ENCODE data around the gene NIFK.
"Not testable (repeated sequence)": the region's sequence is repeated elsewhere in the genome, so short reads cannot be mapped to it uniquely, and the experiment has no call there.

Gene NIFK

GRCh38 chr2:121727950-121728349 is 8.7 kb downstream of the NIFK start:
- no peaks in the 10 kb centered on the region for H3K4me1 ChIP-seq (ENCODE audit: control insufficient read depth, low read depth, low read length)
- H3K9me3 ChIP-seq (ENCODE audit: control insufficient read depth, low read depth, low read length), result no peaks in the 10 kb centered on the region
- H3K27ac ChIP-seq (ENCODE audit: low read length), result no peak overlapping the region
- no peak overlapping the region for H3K9ac ChIP-seq (ENCODE audit: low read length)
- no peak overlapping the region for H3K4me3 ChIP-seq (ENCODE audit: low read length)
- H3K36me3 ChIP-seq (ENCODE audit: control insufficient read depth, low read depth, low read length), result peaks cover 56% of the 10 kb centered on the region
- H3K27me3 ChIP-seq (ENCODE audit: control insufficient read depth, insufficient read depth, low read length), result no peaks in the 10 kb centered on the region

GRCh38 chr2:121727332-121727731 is 9.3 kb downstream of the NIFK start:
- H3K27me3 ChIP-seq (ENCODE audit: control insufficient read depth, insufficient read depth, low read length), result no peaks in the 10 kb centered on the region
- H3K27ac ChIP-seq (ENCODE audit: low read length), result no peak overlapping the region
- H3K4me1 ChIP-seq (ENCODE audit: control insufficient read depth, low read depth, low read length), result no peaks in the 10 kb centered on the region
- no peak overlapping the region for H3K4me3 ChIP-seq (ENCODE audit: low read length)
- no peak overlapping the region for H3K9ac ChIP-seq (ENCODE audit: low read length)
- H3K9me3 ChIP-seq (ENCODE audit: control insufficient read depth, low read depth, low read length), result no peaks in the 10 kb centered on the region
- H3K36me3 ChIP-seq (ENCODE audit: control insufficient read depth, low read depth, low read length), result peaks cover 52% of the 10 kb centered on the region

GRCh38 chr2:121723316-121723715 is 13.4 kb downstream of the NIFK start:
- Histone ChIP-seq H3K9me3 (ENCODE audit: control insufficient read depth, low read depth, low read length) (no peaks in the 10 kb centered on the region), H3K27ac (ENCODE audit: low read length) (no peak overlapping the region), H3K36me3 (ENCODE audit: control insufficient read depth, low read depth, low read length) (peaks cover 18% of the 10 kb centered on the region), H3K9ac (ENCODE audit: low read length) (no peak overlapping the region), H3K4me1 (ENCODE audit: control insufficient read depth, low read depth, low read length) (no peaks in the 10 kb centered on the region), H3K27me3 (ENCODE audit: control insufficient read depth, insufficient read depth, low read length) (no peaks in the 10 kb centered on the region), H3K4me3 (ENCODE audit: low read length) (no peak overlapping the region)

- Histone ChIP-seq H3K4me3 (ENCODE audit: low read length) (no peak overlapping the region), H3K9ac (ENCODE audit: low read length) (no peak overlapping the region), H3K9me3 (ENCODE audit: control insufficient read depth, low read depth, low read length) (no peaks in the 10 kb centered on the region), H3K4me1 (ENCODE audit: control insufficient read depth, low read depth, low read length) (no peaks in the 10 kb centered on the region), H3K27ac (ENCODE audit: low read length) (no peak overlapping the region), H3K36me3 (ENCODE audit: control insufficient read depth, low read depth, low read length) (peaks cover 9% of the 10 kb centered on the region), H3K27me3 (ENCODE audit: control insufficient read depth, insufficient read depth, low read length) (no peaks in the 10 kb centered on the region)
These were observed 14.2 kb downstream of the NIFK start for GRCh38 chr2:121722479-121722878.

- Histone ChIP-seq H3K9me3 (ENCODE audit: control insufficient read depth, low read depth, low read length) (no peaks in the 10 kb centered on the region), H3K36me3 (ENCODE audit: control insufficient read depth, low read depth, low read length) (peaks cover 4% of the 10 kb centered on the region), H3K27ac (ENCODE audit: low read length) (no peak overlapping the region), H3K9ac (ENCODE audit: low read length) (no peak overlapping the region), H3K27me3 (ENCODE audit: control insufficient read depth, insufficient read depth, low read length) (no peaks in the 10 kb centered on the region), H3K4me3 (ENCODE audit: low read length) (no peak overlapping the region), H3K4me1 (ENCODE audit: control insufficient read depth, low read depth, low read length) (no peaks in the 10 kb centered on the region)
These were observed 14.7 kb downstream of the NIFK start for GRCh38 chr2:121721926-121722325.

- no peaks in the 10 kb centered on the region for H3K4me1 ChIP-seq (ENCODE audit: control insufficient read depth, low read depth, low read length)
- H3K27ac ChIP-seq (ENCODE audit: low read length), result no peak overlapping the region
- no peaks in the 10 kb centered on the region for H3K9me3 ChIP-seq (ENCODE audit: control insufficient read depth, low read depth, low read length)
- H3K4me3 ChIP-seq (ENCODE audit: low read length), result no peak overlapping the region
- H3K9ac ChIP-seq (ENCODE audit: low read length), result no peak overlapping the region
- H3K36me3 ChIP-seq (ENCODE audit: control insufficient read depth, low read depth, low read length), result no peaks in the 10 kb centered on the region
- no peaks in the 10 kb centered on the region for H3K27me3 ChIP-seq (ENCODE audit: control insufficient read depth, insufficient read depth, low read length)
These were observed 19.1 kb downstream of the NIFK start for GRCh38 chr2:121717529-121717928.

- no peaks in the 10 kb centered on the region for H3K9me3 ChIP-seq (ENCODE audit: control insufficient read depth, low read depth, low read length)
- no peak overlapping the region for H3K4me3 ChIP-seq (ENCODE audit: low read length)
- no peaks in the 10 kb centered on the region for H3K36me3 ChIP-seq (ENCODE audit: control insufficient read depth, low read depth, low read length)
- H3K27me3 ChIP-seq (ENCODE audit: control insufficient read depth, insufficient read depth, low read length), result no peaks in the 10 kb centered on the region
- no peak overlapping the region for H3K27ac ChIP-seq (ENCODE audit: low read length)
- H3K4me1 ChIP-seq (ENCODE audit: control insufficient read depth, low read depth, low read length), result no peaks in the 10 kb centered on the region
- H3K9ac ChIP-seq (ENCODE audit: low read length), result no peak overlapping the region
These were observed 20.5 kb downstream of the NIFK start for GRCh38 chr2:121716126-121716525.

DNA sequence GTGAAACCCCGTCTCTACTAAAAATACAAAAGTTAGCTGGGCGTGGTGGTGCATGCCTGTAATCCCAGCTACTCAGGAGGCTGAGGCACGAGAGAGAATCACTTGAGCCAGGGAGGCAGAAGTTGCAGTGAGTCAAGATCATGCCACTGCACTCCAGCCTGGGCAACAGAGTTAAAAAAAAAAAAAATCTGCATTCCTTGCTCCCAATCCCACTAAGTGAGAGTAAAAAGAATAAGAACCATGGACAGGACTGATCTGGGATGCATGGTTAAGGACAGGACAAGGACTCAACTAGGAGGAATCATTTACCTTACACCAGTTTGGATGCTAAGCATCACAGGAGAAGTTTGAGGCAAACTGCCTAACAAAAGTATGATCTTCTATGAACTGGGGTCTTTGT is 25.2 kb downstream of the NIFK start:
- H3K36me3 ChIP-seq (ENCODE audit: control insufficient read depth, low read depth, low read length); H3K4me3 ChIP-seq (ENCODE audit: low read length); H3K9me3 ChIP-seq (ENCODE audit: control insufficient read depth, low read depth, low read length); H3K9ac ChIP-seq (ENCODE audit: low read length); H3K27me3 ChIP-seq (ENCODE audit: control insufficient read depth, insufficient read depth, low read length); H3K27ac ChIP-seq (ENCODE audit: low read length); H3K4me1 ChIP-seq (ENCODE audit: control insufficient read depth, low read depth, low read length): not testable (repeated sequence)

DNA sequence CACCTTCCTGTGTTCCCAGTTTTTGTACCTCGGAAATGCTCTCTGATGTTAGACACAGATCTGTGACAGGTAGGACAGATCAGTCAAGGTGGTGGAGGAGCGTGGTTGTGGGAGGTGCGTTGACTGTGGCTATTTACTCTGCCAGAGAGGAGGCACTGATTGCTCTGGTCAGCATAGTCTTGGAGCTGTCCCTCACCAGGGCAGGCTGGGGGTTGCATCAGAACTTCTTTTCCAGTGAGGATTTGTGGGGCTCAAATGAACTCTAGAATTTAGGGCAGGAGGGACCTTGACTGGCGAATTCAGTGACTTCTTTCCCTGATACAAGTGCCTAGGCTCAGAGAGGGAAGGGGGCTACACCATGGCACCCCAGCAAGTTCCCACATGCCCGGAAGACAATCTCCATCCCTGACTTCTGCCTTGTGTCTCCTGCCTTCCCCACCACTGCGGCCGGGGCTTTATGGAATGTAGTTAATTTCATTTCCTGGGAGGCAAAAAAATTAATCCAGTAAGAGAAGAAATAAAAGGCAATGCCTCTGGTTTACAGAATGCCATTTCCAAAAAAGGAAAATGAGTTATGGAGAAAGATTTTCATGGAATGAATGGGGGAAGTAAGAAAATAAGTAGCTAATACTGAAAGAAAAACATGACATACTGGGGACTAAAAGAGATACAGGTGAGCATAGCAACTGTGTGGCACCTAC is 26.1 kb downstream of the NIFK start:
- no peaks in the 10 kb centered on the region for H3K27me3 ChIP-seq (ENCODE audit: control insufficient read depth, insufficient read depth, low read length)
- H3K27ac ChIP-seq (ENCODE audit: low read length), result no peak overlapping the region
- no peaks in the 10 kb centered on the region for H3K9me3 ChIP-seq (ENCODE audit: control insufficient read depth, low read depth, low read length)
- H3K4me3 ChIP-seq (ENCODE audit: low read length), result no peak overlapping the region
- no peaks in the 10 kb centered on the region for H3K36me3 ChIP-seq (ENCODE audit: control insufficient read depth, low read depth, low read length)
- no peaks in the 10 kb centered on the region for H3K4me1 ChIP-seq (ENCODE audit: control insufficient read depth, low read depth, low read length)
- no peak overlapping the region for H3K9ac ChIP-seq (ENCODE audit: low read length)

- no peaks in the 10 kb centered on the region for H3K4me1 ChIP-seq (ENCODE audit: control insufficient read depth, low read depth, low read length)
- no peak overlapping the region for H3K4me3 ChIP-seq (ENCODE audit: low read length)
- no peaks in the 10 kb centered on the region for H3K9me3 ChIP-seq (ENCODE audit: control insufficient read depth, low read depth, low read length)
- no peak overlapping the region for H3K27ac ChIP-seq (ENCODE audit: low read length)
- no peak overlapping the region for H3K9ac ChIP-seq (ENCODE audit: low read length)
- H3K36me3 ChIP-seq (ENCODE audit: control insufficient read depth, low read depth, low read length), result no peaks in the 10 kb centered on the region
- H3K27me3 ChIP-seq (ENCODE audit: control insufficient read depth, insufficient read depth, low read length), result no peaks in the 10 kb centered on the region
These were observed 26.8 kb downstream of the NIFK start for GRCh38 chr2:121709776-121710469.

GRCh38 chr2:121707920-121708361 is 28.7 kb downstream of the NIFK start:
- Histone ChIP-seq H3K4me3 (ENCODE audit: low read length) (no peak overlapping the region), H3K27ac (ENCODE audit: low read length) (no peak overlapping the region), H3K27me3 (ENCODE audit: control insufficient read depth, insufficient read depth, low read length) (no peaks in the 10 kb centered on the region), H3K9ac (ENCODE audit: low read length) (no peak overlapping the region), H3K36me3 (ENCODE audit: control insufficient read depth, low read depth, low read length) (no peaks in the 10 kb centered on the region), H3K9me3 (ENCODE audit: control insufficient read depth, low read depth, low read length) (no peaks in the 10 kb centered on the region), H3K4me1 (ENCODE audit: control insufficient read depth, low read depth, low read length) (no peaks in the 10 kb centered on the region)

DNA sequence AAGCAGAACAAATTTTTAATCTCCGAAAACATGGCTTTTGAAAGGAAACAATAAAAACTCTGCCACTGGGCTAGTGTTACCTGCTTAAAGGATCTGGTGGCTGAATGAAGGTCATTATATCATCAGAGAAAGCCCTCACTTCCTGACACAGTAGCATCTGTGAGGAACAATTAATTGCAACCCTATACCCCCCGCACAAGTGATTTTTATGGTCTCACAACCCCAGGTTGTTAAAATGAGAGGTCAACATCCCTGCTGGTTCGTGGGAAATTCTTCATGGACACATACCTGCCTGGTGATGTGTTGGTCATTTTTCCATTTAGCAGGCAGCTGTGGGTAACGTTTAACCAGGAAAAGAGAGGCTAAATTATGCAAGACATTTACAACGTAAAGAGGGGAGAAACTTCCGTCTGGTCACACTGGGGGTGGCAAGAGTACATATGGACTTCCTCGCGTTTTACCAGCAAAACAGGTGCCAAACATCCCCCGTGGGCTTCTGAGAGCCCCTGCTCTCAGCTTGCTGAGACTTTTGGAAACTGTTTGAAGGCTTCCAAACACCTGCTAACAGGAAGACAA is 29.2 kb downstream of the NIFK start:
- no peaks in the 10 kb centered on the region for H3K27me3 ChIP-seq (ENCODE audit: control insufficient read depth, insufficient read depth, low read length)
- no peaks in the 10 kb centered on the region for H3K4me1 ChIP-seq (ENCODE audit: control insufficient read depth, low read depth, low read length)
- no peaks in the 10 kb centered on the region for H3K9me3 ChIP-seq (ENCODE audit: control insufficient read depth, low read depth, low read length)
- no peak overlapping the region for H3K9ac ChIP-seq (ENCODE audit: low read length)
- no peak overlapping the region for H3K4me3 ChIP-seq (ENCODE audit: low read length)
- no peak overlapping the region for H3K27ac ChIP-seq (ENCODE audit: low read length)
- no peaks in the 10 kb centered on the region for H3K36me3 ChIP-seq (ENCODE audit: control insufficient read depth, low read depth, low read length)
